HG03060 (cell line): Measurements from ENCODE around the gene AHRR.

ENCODE experiments used
- ATAC-seq: cut with Tn5 transposase; IDR thresholded peaks from one replicate; pipeline ENCODE4 v1.9.1; 2021; ENCODE audit warnings: low read depth, moderate number of reproducible peaks; ENCODE audit not compliant: unreplicated experiment

Gene AHRR

DNA sequence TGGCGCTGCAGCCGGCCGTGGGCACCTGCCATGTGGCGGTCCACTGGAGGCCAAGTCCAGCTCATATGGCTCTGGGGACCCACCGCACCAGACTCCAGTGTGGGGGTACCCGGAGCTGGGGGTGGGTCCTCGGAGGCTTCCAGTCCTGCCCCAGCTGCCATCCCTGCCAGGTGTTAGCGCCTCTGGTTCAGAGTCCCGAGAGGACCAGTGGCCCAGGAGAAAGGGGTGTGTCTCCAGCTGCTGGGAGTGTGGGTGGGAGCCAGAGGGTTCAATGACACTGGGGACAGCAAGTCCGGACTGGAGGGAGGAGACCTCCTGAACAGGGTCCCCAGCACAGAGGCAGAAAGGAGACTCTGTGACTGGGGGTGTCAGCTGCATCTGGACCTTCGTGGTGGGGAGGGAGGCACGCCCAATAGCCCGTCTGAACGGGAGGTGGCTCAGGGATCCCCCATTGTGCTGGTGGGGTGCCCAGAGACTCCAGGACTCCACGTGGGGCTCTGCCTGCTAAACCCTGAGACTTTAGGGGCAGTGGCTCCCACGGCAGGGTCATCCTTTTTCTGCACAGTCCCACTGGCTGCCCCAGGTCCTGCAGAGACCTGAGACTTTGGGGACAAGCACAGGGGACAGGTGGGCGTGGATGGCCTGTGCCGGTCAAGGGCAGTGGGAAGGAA, 2.4 kb upstream of the AHRR start:
- no peak for ATAC-seq

DNA sequence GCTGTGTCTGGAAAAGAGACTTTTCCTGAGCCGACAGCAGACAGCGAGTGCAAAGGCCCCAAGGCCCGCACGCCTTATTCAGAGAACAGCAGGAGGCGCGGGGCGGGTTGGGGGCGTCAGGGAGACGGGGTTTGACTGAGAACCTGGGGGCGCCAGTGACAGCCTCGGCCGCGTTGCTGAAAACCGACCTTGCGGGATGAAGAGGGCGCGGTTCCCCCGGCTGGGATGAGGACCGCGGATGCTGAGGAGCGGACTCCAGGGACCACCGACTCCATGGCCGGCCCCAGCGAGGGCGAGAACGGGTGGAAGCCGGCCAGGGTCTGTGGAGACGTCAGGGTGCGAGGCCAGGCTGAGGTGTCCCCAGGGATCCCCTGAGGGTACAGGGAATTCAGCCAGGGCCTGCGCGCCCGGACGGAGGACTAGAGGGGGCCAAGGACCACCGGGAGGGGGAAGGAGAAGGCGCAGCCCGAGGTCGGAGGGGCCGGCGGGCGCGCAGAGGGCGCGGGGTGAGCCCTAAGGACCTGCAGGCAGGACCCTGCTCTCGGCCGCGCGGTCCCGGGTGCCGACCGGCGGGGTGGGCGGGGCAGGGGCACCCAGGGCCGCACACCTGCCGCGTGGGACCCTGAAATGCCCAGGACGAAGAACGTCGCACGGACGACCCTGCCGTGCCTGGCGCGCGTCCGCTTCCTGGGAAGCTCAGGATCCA, 837 bp upstream of the AHRR start:
- ATAC-seq, result no peak

DNA sequence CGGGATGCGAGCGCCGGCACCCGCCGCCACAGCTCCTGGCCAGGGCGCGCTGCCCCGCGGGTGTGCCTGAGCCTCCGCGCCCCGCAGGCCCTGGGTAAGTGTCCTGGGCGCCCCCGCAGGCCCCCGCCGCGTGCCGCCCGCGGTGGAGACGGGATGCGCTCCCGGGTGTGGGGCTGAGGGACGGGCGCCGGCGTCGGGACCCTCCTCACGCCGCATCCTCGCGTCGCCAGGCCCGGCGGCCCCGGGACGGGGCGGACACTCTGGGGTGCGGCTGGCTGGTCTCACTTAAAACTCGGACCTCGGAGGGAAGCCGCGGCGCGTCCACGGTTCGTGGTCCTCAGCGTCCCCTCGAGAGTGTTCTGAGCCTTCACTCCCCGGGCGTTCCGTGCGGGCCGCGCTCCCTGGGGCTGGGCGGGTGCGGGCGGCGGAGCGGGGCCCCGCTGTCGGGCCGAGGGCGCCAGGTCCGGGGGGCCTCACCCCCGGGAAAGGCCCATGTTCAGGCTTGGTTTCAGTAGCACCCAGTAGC, 275 bp downstream of the AHRR start:
- no peak for ATAC-seq

DNA sequence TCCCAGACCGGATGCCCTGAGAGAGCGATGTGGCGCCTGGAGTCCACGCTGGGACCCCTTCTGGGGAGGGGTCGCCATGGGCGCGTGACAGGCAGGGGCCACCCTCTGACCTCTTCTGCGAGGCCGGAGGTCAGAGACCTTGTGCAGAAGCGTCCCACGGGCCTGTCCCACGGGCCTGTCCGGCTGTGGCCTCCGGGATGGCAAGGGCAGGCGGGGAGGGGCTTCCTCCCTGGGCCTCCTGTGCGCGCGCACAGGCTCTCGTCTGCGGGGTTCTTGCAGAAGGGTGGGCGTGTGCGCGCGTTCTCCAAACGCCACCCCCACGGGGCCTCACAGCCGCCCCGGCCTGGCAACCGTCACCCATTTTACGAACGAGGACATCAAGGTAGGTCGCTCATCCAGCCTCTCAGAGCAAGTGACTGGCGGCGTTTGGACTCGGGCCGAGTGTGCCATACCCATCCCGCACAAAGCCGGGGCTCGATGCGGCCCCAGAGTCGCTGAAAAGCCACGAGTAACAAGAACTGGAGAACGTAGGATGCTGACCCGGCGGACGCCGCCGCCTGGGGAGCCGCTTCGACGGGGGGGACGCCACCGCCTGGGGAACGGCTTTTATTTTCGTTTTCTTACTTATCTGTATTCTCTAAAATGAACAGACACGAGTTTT, 897 bp downstream of the AHRR start:
- ATAC-seq, result no peak

DNA sequence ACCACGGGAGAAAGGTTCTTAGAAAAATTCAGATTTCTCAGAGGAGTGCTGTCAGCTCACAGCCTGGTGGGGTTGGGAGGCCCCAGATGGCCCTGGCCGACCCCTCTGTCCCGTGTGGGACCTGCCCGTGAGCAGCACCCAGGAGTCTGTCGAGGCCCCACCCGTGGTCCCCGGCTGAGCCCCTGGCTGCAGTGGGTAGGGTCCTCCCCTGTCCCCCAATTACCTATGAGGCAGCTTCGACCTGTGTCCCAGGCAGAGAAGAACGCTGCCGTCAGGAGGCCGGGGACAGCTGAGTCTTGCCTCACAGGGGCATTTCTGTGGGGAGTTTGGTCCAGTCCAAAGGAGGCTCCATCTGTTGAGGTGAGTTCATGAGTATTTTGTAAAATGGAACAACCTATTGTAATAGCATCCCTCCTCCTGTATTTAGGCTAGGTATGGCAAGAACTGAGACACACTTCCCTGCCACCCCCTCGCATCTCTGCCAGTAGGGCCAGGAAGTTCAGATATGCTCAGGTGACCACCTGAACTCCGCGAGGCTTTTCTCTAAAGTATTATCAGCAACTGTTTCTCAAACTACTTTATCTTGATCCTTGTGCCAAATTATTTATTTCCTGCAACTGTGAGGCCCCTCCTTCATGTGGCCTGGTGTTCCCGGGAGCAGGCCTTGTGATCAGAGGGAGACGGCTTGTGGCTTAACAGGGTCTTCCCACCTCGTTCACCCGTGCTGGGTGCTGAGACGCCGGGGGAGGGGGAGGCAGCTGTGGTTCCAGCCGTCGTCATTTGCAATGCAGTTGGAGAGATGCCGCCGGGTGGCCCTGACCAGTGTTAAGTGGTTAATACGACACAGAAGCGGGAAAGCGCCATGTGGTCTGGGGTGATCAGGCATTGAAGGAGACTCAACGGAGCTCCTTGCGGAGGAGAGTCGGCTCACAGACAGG, 1.7 kb downstream of the AHRR start:
- ATAC-seq, result no peak

DNA sequence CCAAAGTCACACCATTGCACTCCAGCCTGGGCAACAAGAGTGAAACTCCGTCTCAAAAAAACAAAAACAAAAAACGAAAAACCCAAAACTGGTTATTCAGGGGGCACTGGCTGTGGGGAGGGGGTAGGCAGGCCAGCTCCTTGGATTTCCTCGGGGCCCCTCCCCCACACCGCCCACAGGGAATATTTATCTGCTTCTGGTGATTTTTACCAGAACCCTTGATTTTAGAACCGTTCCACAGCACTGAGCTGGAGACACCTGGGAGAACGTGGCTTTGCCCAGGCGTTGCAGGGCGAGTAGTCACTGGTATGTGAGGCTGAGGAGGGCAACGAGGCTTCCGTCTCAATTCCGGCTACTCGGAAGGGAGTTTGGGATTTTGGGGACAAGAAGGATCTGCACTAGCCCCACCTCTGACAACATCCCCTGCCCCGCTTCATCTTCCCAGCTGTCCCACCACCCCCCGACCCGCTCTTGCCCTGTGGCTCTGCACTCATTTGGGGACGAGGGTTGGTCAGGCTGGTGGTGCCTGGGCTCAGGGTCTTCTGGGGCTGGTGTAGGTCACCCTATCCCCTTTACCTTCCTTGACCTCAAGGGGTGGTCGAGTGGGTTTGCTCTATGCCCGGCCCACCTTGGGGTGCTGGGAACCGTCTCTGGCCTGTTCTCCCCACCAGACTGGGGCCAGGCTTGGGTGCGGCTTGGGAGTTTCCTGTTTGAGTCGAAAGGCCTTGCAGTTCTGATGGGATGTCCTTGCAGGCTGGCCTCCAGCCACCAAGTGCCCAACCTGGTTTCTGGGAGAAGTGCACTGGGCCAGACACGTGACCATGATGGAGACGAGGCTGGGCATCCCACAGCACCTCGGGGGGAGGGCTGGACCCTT, 3.5 kb downstream of the AHRR start:
- ATAC-seq, result no peak

DNA sequence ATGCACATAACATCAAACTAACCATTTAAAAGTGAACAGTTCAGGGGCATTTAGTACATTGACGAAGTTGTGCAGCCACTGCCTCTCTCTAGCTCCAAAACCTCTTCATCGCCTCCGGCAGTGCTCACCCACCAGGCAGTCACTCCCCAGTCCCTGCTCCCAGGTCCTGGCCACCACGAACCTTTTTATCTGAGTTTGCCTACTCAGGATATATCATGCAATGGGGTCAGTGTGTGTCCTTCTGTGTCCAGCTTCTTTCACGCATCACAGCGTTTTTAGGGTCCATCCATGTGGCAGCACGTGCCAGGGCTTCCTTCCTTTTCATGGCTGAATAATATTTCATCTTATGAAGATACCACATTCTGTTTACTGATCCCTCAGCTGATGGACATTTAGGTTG, 4.6 kb downstream of the AHRR start:
- ATAC-seq, result no peak

DNA sequence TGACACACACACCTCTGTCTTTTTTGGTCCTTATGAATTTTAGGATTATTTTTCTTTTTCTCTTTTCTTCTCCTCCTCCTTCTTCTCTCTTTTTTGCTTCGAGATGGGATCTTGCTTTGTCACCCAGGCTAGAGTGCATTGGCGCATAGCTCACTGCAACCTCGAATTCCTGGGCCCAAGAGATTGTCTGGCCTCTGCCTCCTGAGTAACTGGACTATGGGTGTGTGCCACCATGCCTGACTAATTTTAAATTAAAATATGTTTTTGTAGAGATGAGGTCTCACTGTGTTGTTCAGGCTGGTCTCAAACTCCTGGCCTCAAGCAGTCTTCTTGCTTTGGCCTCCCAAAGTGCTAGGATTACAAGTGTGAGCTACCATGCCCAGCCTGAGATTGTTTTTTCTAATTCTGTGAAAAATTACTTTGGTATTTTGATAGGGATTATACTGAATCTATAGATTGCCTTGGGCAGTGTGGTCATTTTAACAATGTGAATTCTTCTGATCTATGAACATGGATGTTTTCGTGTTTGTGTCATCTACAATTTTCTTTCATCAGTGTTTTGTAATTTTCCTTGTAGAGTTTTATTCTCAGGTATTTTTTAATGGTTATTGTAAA, 7.7 kb downstream of the AHRR start:
- no peak for ATAC-seq

DNA sequence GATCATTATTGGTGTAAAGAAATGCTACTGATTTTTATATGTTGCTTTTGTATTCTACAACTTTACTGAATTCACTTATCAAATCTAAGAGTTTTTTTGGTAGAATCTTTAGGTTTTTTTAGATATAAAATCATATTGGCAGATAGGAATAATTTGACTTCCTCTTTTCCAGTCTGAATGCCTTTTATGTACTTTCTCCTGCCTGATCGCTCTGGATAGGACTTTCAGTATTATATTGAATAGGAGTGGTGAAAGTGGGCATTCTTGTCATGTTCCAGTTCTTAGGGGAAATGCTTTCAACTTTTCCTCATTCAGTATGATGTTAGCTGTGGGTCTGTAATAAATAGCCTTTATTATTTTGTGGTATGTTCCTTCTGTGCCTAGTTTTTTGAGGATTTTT, 8.3 kb downstream of the AHRR start:
- ATAC-seq, result no peak

DNA sequence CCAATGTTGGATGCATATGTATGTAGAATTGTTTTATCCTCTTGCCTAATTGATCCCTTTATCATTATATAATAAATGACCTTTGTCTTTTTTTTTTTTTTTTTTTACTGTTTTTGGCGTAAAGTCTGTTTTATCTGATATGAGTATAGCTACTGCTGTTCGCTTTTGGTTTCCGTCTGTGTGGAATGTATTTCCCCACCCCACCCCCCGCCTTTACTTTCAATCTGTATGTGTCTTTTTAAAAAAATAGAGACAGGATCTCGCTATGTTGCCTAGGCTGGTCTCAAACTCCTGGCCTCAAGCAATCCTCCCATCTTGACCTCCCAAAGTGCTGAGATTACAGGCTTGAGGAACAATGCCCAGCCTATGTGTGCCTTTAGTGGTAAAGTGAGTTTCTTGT, 11.3 kb downstream of the AHRR start:
- no peak for ATAC-seq

DNA sequence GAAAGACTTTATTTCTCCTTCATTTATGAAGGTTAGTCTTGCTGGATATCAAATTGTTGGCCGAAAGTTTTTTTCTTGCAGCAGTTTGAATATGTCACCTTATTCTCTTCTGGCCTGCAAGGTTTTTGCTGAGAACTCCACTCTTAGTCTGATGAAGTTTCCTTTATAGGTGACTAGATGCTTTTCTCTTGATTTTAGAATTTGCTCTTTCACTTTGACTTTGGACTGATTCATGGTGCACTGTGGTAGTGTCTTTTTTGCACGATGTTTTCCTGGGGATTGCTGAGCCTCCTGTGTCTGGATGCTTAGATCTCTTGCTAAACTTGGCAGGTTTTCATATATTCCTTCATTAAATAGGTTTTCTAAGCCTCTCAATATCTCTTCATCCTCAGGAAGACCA, 12.4 kb downstream of the AHRR start:
- ATAC-seq, result no peak

DNA sequence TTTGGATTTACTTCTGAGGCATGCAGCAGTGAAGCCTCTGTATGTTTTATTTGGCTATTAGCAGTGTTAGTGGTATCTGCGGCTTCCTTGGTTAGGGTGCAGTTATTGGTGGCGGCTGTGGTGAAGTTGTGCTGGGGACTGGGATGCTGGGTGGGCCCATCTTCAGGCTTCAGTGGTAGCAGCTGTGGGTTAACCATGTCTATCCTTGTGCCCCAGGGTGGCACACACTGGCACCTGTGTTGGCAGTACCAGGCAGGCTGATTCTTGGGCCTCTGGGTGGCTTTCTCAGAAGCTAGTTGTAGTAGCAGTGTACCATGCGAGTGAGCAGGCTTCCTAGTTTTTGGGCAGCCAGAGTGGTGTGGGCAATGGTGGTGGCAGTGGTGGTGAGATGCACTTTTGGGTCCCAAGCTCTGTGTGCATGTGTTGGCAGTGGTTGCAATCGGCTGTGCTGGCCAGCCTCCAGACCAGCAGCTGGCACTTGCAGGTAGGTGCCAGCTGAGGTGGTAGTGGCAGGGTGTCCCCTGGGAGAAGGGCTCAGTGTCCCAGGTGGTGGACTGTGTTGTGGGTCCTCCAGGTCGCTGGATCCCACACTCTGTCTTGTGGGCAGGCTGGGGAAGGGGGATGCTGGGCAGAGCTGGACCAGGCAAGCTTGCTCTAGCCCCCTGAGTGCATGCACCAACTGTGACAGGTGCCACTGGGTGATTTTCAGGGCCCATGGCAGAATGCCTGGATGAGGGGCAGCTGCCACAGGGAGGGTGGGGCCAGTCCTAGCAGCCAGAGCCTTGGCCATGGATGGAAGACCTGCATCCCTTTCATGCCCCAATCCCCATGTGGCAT, 13.6 kb downstream of the AHRR start:
- no peak for ATAC-seq

DNA sequence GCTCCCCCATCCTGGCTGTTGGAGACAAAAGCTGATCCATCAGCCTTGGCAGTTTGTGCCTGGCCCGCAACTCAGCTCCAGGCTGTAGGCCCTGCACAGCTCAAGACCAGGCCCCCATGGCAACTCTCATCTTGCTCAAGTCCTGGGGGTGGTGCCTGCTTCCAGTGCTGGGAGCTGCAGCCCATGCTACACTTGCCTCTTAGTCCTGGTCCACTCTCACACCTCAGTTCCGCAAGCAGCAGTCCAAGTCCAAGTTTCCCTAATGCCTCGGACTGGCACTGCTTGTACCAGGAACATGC, 14.2 kb downstream of the AHRR start:
- ATAC-seq, result no peak

DNA sequence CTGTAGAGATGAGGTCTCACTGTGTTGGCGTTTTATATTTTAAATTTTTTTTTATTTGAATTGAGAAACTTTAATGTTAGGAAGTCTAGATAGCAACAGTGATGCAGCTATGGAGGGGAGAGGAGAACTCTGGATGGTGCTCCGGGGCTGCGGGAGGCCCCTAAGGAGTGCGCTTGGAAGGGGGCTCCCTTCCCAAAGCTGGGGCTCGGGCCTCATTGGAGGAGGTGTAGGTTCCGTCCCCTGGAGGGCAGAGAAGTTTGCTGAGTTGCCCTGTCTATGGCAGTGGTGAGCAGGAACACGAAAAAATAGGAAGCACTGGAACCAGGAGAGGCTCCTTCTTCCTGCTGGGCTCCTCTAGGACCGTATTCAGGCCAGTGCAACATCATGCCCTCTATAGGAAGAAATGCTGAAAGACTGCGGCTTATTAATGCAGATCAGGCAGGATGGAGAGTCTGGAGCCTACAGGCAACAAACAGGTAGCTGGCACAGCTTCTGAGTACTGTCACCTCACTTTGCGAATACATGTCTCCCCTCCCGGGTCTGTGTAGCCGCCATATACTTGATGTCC, 16.1 kb downstream of the AHRR start:
- ATAC-seq, result no peak

DNA sequence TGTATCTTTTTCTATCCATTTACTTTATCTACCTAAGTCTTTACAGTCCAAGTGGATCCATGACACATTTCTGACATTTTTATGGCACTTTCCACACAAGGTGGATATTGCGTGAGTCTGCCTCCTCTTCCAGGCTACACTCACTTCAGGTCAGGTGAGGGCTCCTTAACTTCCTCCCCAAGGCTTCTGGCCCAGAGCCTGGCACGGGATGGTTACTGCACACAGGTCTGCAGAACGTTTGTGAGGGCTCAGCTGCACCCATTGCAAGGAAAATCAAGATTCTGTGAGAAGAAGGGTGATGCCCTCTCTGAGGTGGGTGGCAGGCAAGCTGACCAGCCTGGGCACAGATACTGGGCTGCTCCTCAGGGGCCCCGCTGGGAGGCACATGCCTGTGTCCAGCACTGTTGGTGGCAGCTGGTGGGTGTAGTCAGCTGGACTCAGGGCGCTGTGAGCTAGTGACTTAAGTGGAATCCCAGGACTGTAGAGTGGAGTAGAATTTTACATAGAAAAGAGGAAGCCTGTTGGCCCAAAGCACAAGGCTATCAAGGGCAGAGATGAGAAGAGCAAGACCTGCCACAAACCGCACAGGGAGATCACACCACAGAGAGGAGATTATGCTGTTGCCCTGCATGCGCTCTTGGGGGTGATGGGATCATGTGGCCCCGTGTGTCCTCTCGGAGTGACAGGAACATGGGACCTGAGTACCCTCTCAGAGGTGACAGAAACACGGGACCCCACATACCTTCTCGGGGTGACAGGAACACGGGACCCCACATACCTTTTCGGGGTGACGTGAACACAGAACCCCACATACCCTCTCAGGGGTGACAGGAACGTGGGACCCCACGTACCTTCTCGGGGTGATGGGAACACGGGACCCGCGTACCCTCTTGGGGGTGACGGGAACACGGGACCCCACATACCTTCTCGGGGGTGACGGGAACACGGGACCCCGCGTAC, 21.3 kb downstream of the AHRR start:
- no peak for ATAC-seq

DNA sequence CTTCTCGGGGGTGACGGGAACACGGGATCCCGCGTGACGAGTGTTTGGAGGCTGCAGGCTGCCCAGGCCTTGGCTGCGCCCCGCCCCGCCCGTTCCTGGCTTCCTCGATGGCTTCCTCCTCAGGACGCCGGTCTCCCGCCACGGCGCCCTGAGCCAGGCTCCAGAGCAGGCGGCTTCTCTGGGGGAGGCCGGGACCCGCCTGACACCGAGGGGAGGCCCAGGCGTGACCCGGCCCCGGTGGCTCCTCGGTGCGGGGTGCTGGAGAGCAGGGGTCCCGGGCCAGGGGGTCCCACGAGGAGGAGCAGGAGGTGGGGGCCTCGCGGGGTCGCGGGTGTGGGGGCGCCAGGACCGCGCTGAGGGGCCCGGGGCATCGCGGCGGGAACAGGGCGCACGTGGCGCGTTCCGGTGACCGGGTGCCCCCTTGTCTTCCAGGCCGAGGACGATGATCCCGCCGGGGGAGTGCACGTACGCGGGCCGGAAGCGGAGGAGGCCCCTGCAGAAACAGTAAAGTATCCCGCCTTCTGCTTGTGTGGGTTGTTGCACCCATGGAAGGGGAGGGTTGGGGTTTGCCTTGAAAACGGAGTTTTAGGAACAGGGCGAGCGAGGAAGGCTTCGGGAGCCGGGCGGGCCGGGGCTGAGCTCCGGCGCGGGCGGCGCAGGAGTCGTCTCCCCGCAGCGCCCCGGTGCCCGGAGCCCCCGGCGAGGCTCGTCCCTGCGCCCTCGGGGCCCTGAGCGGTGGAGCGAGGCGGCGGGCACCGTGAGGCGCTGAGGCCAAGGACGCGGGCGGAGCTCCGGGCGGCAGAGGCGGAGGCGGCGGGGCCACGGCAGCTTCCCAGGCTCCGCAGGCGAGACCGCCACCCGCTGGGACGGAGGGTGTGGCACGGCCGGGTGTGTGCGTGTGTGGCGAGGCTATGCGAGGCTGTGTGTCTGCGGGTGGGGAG, 22.2 kb downstream of the AHRR start:
- no peak for ATAC-seq
